ENCODE results near the gene RASGRP3.

DNA sequence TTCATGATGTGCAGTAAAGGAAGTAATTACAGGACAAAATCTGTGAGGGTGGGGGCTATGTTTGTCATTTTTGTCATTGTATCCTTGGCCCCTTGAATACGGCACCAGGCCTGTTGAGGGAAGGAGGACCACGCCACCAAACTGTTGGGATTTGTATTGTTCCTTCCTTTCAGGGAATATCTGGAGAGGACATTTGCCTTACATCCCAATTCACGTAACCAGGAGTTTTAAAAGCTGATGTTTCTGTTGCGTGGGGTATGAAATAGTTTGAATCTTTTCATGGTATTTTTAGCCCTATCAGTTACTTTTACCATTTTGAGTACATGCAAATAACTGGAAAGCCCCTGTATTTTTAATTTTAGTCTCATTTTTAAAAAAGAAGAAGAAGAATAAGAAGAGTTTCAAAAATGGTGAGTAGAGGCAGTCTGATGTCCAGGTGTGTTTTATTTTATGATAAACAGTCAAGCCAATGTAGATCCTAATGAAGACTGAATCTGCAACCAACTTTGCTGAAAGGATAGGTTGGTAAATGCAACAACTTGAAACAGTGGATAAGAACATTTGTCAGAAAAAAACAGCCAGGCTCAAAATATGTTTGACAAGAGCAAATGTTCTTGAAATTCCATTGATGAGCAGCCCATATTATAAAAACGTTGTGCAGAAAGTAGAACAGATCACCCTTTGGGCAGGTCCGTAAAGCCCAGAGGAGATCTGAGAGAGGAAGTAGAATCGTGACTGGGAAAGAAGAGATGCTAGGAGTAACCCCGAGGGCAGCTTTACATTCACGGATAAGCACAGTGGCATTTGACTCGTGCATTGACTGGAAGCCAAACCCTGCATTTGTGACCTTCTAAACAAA is 54.5 kb downstream of the RASGRP3 start:
- TF ChIP-seq, protein P1, sequence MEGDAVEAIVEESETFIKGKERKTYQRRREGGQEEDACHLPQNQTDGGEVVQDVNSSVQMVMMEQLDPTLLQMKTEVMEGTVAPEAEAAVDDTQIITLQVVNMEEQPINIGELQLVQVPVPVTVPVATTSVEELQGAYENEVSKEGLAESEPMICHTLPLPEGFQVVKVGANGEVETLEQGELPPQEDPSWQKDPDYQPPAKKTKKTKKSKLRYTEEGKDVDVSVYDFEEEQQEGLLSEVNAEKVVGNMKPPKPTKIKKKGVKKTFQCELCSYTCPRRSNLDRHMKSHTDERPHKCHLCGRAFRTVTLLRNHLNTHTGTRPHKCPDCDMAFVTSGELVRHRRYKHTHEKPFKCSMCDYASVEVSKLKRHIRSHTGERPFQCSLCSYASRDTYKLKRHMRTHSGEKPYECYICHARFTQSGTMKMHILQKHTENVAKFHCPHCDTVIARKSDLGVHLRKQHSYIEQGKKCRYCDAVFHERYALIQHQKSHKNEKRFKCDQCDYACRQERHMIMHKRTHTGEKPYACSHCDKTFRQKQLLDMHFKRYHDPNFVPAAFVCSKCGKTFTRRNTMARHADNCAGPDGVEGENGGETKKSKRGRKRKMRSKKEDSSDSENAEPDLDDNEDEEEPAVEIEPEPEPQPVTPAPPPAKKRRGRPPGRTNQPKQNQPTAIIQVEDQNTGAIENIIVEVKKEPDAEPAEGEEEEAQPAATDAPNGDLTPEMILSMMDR (IDR thresholded peaks at IDR 0.05): no peak
- TF ChIP-seq POLR2A (IDR thresholded peaks at IDR 0.05): no peak

Measured in lower leg skin (tissue), 3 donors.